CD4-positive, alpha-beta T cell treated with Interleukin-21 for 1 hour (primary cell): Measurements from ENCODE around the gene DNAH9.
"Not testable (repeated sequence)": the region's sequence is repeated elsewhere in the genome, so short reads cannot be mapped to it uniquely, and the experiment has no call there.

ENCODE experiments used
- DNase-seq: peaks from one replicate; pipeline ENCODE4 v3.0.0-alpha.2; 2020

Gene DNAH9

GRCh38 chr17:11928436-11928835 lies 330.2 kb downstream of the DNAH9 start:
- DNase-seq: no peak

GRCh38 chr17:11932337-11932898 lies 334.1 kb downstream of the DNAH9 start:
- DNase-seq: no peak

GRCh38 chr17:11935734-11936406 lies 337.6 kb downstream of the DNAH9 start:
- DNase-seq: peak; percentile 1

- no peak for DNase-seq
These were observed 342.6 kb downstream of the DNAH9 start for GRCh38 chr17:11940904-11941303.

- not testable (repeated sequence) for DNase-seq
These were observed 344.8 kb downstream of the DNAH9 start for GRCh38 chr17:11943086-11943485.

GRCh38 chr17:11943759-11944347 lies 345.6 kb downstream of the DNAH9 start:
- DNase-seq: no peak

GRCh38 chr17:11944587-11944986 lies 346.3 kb downstream of the DNAH9 start:
- no peak for DNase-seq

GRCh38 chr17:11948789-11949188 lies 350.5 kb downstream of the DNAH9 start:
- no peak for DNase-seq

- not testable (repeated sequence) for DNase-seq
These were observed 351.3 kb downstream of the DNAH9 start for GRCh38 chr17:11949571-11949970.

GRCh38 chr17:11950771-11951519 lies 352.7 kb downstream of the DNAH9 start:
- DNase-seq: no peak

- no peak for DNase-seq
These were observed 354.3 kb downstream of the DNAH9 start for GRCh38 chr17:11952610-11953009.

GRCh38 chr17:11953924-11954323 lies 355.7 kb downstream of the DNAH9 start:
- DNase-seq: no peak

GRCh38 chr17:11954936-11955335 lies 356.7 kb downstream of the DNAH9 start:
- no peak for DNase-seq

- no peak for DNase-seq
These were observed 371.3 kb downstream of the DNAH9 start for GRCh38 chr17:11969565-11969964.

GRCh38 chr17:11972741-11973140 lies 374.5 kb downstream of the DNAH9 start:
- DNase-seq: not testable (repeated sequence)

- no peak for DNase-seq
These were observed 381.5 kb downstream of the DNAH9 start for GRCh38 chr17:11979795-11980194.

- DNase-seq: no peak
These were observed 382.5 kb downstream of the DNAH9 start for GRCh38 chr17:11980813-11981212.

- DNase-seq: no peak
These were observed 383.6 kb downstream of the DNAH9 start for GRCh38 chr17:11981862-11982261.

GRCh38 chr17:11986179-11986941 lies 388.1 kb downstream of the DNAH9 start:
- no peak for DNase-seq

- DNase-seq: no peak
These were observed 388.7 kb downstream of the DNAH9 start for GRCh38 chr17:11986942-11987329.

- no peak for DNase-seq
These were observed 392.2 kb downstream of the DNAH9 start for GRCh38 chr17:11990363-11990983.

- DNase-seq: no peak
These were observed 393.2 kb downstream of the DNAH9 start for GRCh38 chr17:11991461-11991860.
